ENCODE results near the gene LDHAL6B.

LDHAL6B gene

GRCh38 chr15:59255680-59256336, 49.2 kb downstream of the LDHAL6B start:
- DNase-seq, result no peak

- DNase-seq, result no peak
These were observed 49.8 kb downstream of the LDHAL6B start for GRCh38 chr15:59256482-59256881.

- DNase-seq, result no peak
These were observed 50.5 kb downstream of the LDHAL6B start for GRCh38 chr15:59257140-59257539.

Measured in NCI-H1105 treated with DMSO at 0.1 percent for 48 hours (cell line).